ENCODE measurements around the gene RABEP2.

RABEP2 gene

GRCh38 chr16:28866454-28866804, 58.6 kb downstream of the RABEP2 start:
- Histone ChIP-seq H4K20me1 (ENCODE audit: control insufficient read depth, insufficient read depth, low read depth, low read length) (no peaks in the 10 kb centered on the region), H3K4me2 (ENCODE audit: low read length) (no peak overlapping the region), H3K27me3 (ENCODE audit: control insufficient read depth, low read length) (no peaks in the 10 kb centered on the region), H3K4me1 (ENCODE audit: control insufficient read depth, low read length) (peaks cover 24% of the 10 kb centered on the region), H3K27ac (ENCODE audit: low read depth, low read length) (no peak overlapping the region), H3K79me2 (ENCODE audit: control insufficient read depth, low read length) (peaks cover 56% of the 10 kb centered on the region), H3K9me2 (replicated peaks; ENCODE audit: control insufficient read depth, low read length) (no peaks in the 10 kb centered on the region), H3K36me3 (ENCODE audit: control insufficient read depth, low read length) (peaks cover 36% of the 10 kb centered on the region), H3K9me3 (ENCODE audit: control insufficient read depth, insufficient read depth, low read length) (no peaks in the 10 kb centered on the region), H3K4me3 (ENCODE audit: low read length) (no peak overlapping the region), H3F3A (ENCODE audit: control insufficient read depth, insufficient read depth) (peaks cover 2% of the 10 kb centered on the region; the same call in 1 of the 2 replicates)
- TF ChIP-seq EZH2phosphoT487 (IDR thresholded peaks at IDR 0.05; ENCODE audit: borderline replicate concordance, low read length): no peak
- no peak for TF ChIP-seq CTCF (IDR thresholded peaks at IDR 0.05; ENCODE audit: low read depth, low read length, poor library complexity, severe bottlenecking)

- peaks cover 56% of the 10 kb centered on the region for H3K79me2 ChIP-seq (ENCODE audit: control insufficient read depth, low read length)
- H3K27me3 ChIP-seq (ENCODE audit: control insufficient read depth, low read length): no peaks in the 10 kb centered on the region
- H3K9me2 ChIP-seq (replicated peaks; ENCODE audit: control insufficient read depth, low read length): no peaks in the 10 kb centered on the region
- H4K20me1 ChIP-seq (ENCODE audit: control insufficient read depth, insufficient read depth, low read depth, low read length): no peaks in the 10 kb centered on the region
- H3K9me3 ChIP-seq (ENCODE audit: control insufficient read depth, insufficient read depth, low read length): no peaks in the 10 kb centered on the region
- no peak overlapping the region for H3K4me2 ChIP-seq (ENCODE audit: low read length)
- H3K4me3 ChIP-seq (ENCODE audit: low read length): no peak overlapping the region
- H3K4me1 ChIP-seq (ENCODE audit: control insufficient read depth, low read length): peaks cover 24% of the 10 kb centered on the region
- peaks cover 35% of the 10 kb centered on the region for H3K36me3 ChIP-seq (ENCODE audit: control insufficient read depth, low read length)
- H3K27ac ChIP-seq (ENCODE audit: low read depth, low read length): no peak overlapping the region
- H3F3A ChIP-seq (ENCODE audit: control insufficient read depth, insufficient read depth): peaks cover 2% of the 10 kb centered on the region; the same call in 1 of the 2 replicates
- no peak for TF ChIP-seq CTCF (IDR thresholded peaks at IDR 0.05; ENCODE audit: low read depth, low read length, poor library complexity, severe bottlenecking)
- no peak for TF ChIP-seq EZH2phosphoT487 (IDR thresholded peaks at IDR 0.05; ENCODE audit: borderline replicate concordance, low read length)
These were observed 59.1 kb downstream of the RABEP2 start for GRCh38 chr16:28865722-28866453.

- Histone ChIP-seq H4K20me1 (ENCODE audit: control insufficient read depth, insufficient read depth, low read depth, low read length) (no peaks in the 10 kb centered on the region), H3K79me2 (ENCODE audit: control insufficient read depth, low read length) (peaks cover 56% of the 10 kb centered on the region), H3K4me3 (ENCODE audit: low read length) (peak overlapping the region; percentile 100), H3K9me2 (replicated peaks; ENCODE audit: control insufficient read depth, low read length) (no peaks in the 10 kb centered on the region), H3K27me3 (ENCODE audit: control insufficient read depth, low read length) (no peaks in the 10 kb centered on the region), H3K9me3 (ENCODE audit: control insufficient read depth, insufficient read depth, low read length) (no peaks in the 10 kb centered on the region), H3K27ac (ENCODE audit: low read depth, low read length) (no peak overlapping the region), H3F3A (ENCODE audit: control insufficient read depth, insufficient read depth) (peaks cover 2% of the 10 kb centered on the region; the same call in 1 of the 2 replicates), H3K4me2 (ENCODE audit: low read length) (peak overlapping the region; percentile 88), H3K36me3 (ENCODE audit: control insufficient read depth, low read length) (peaks cover 33% of the 10 kb centered on the region), H3K4me1 (ENCODE audit: control insufficient read depth, low read length) (peaks cover 24% of the 10 kb centered on the region)
- TF ChIP-seq EZH2phosphoT487 (IDR thresholded peaks at IDR 0.05; ENCODE audit: borderline replicate concordance, low read length) (no peak), CTCF (IDR thresholded peaks at IDR 0.05; ENCODE audit: low read depth, low read length, poor library complexity, severe bottlenecking) (no peak)
These were observed 59.9 kb downstream of the RABEP2 start for GRCh38 chr16:28865001-28865688.
